IPS-18a (cell line): ENCODE measurements around the gene SMYD3.

ENCODE experiments used
- H3K27ac ChIP-seq: one replicate; pipeline ENCODE4 v1.5.1; 2013; ENCODE audit warnings: low read length
- H3K27me3 ChIP-seq: one replicate; pipeline ENCODE4 v1.6.1; 2013; ENCODE audit warnings: mild to moderate bottlenecking, low read length; ENCODE audit not compliant: control insufficient read depth, insufficient read depth
- H3K36me3 ChIP-seq: one replicate; pipeline ENCODE4 v1.6.1; 2013; ENCODE audit warnings: low read depth, low read length; ENCODE audit not compliant: control insufficient read depth
- H3K4me1 ChIP-seq: one replicate; pipeline ENCODE4 v1.6.1; 2013; ENCODE audit warnings: low read depth, low read length; ENCODE audit not compliant: control insufficient read depth
- H3K4me3 ChIP-seq: one replicate; pipeline ENCODE4 v1.5.1; 2013; ENCODE audit warnings: low read length
- H3K9ac ChIP-seq: one replicate; pipeline ENCODE4 v1.6.1; 2013; ENCODE audit warnings: mild to moderate bottlenecking, low read length, moderate library complexity
- H3K9me3 ChIP-seq: one replicate; pipeline ENCODE4 v1.6.1; 2013; ENCODE audit warnings: low read depth, low read length; ENCODE audit not compliant: control insufficient read depth

SMYD3 gene

GRCh38 chr1:246491551-246492053 is 15.5 kb downstream of the SMYD3 start:
- H3K4me1 ChIP-seq: peaks cover 5% of the 10 kb centered on the region
- no peak overlapping the region for H3K9ac ChIP-seq
- H3K27ac ChIP-seq: no peak overlapping the region
- no peaks in the 10 kb centered on the region for H3K36me3 ChIP-seq
- no peaks in the 10 kb centered on the region for H3K27me3 ChIP-seq
- H3K4me3 ChIP-seq: no peak overlapping the region
- no peaks in the 10 kb centered on the region for H3K9me3 ChIP-seq

DNA sequence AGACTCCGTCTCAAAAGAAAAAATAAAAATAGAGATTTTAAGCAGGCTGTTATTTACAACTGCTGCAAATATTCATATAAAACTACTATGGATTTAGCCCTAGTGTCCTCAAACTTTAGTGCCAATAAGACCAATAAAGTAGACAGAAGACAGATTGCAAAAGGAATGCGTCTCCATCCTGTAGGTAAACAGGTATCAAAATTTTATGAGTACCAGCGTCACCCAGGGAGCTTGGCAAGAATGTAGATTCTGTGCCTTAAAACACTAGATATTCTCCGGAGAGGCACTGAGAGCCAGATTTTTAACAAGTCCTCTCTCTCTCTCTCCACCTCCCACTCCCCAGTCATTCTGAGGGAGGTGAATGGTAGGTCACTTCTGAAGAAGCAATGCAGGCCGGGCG is 18.4 kb downstream of the SMYD3 start:
- Histone ChIP-seq H3K4me1 (peaks cover 5% of the 10 kb centered on the region), H3K36me3 (no peaks in the 10 kb centered on the region), H3K9me3 (no peaks in the 10 kb centered on the region), H3K27me3 (no peaks in the 10 kb centered on the region), H3K4me3 (no peak overlapping the region), H3K9ac (no peak overlapping the region), H3K27ac (no peak overlapping the region)

- no peak overlapping the region for H3K9ac ChIP-seq
- no peak overlapping the region for H3K4me3 ChIP-seq
- no peaks in the 10 kb centered on the region for H3K27me3 ChIP-seq
- no peaks in the 10 kb centered on the region for H3K36me3 ChIP-seq
- no peaks in the 10 kb centered on the region for H3K4me1 ChIP-seq
- H3K9me3 ChIP-seq: no peaks in the 10 kb centered on the region
- H3K27ac ChIP-seq: no peak overlapping the region
Observed at GRCh38 chr1:246483569-246483933, 23.5 kb downstream of the SMYD3 start.

GRCh38 chr1:246482805-246483568 is 24.1 kb downstream of the SMYD3 start:
- H3K9me3 ChIP-seq: no peaks in the 10 kb centered on the region
- H3K36me3 ChIP-seq: no peaks in the 10 kb centered on the region
- H3K9ac ChIP-seq: no peak overlapping the region
- H3K27me3 ChIP-seq: no peaks in the 10 kb centered on the region
- H3K4me1 ChIP-seq: no peaks in the 10 kb centered on the region
- H3K27ac ChIP-seq: no peak overlapping the region
- no peak overlapping the region for H3K4me3 ChIP-seq

DNA sequence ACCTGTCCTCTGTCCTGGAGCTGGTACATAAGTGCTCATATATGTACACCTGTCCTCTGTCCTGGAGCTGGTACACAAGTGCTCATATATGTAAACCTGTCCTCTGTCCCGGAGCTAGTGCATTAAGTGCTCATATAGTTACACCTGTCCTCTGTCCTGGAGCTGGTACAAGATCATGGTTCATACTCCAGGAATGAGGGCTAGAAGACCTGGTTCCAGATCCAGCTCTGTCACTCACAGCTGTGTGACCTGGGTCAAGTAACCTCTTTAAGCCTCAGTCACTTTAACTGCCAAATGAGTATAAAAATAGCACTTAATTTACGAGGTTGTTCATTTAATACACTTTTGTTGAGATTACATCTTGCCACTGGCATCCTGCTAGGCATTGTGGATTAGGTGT is 28.0 kb downstream of the SMYD3 start:
- Histone ChIP-seq H3K27ac (no peak overlapping the region), H3K9ac (no peak overlapping the region), H3K36me3 (no peaks in the 10 kb centered on the region), H3K4me3 (no peak overlapping the region), H3K27me3 (no peaks in the 10 kb centered on the region), H3K9me3 (no peaks in the 10 kb centered on the region), H3K4me1 (no peaks in the 10 kb centered on the region)

GRCh38 chr1:246477634-246478033 is 29.4 kb downstream of the SMYD3 start:
- Histone ChIP-seq H3K27me3 (no peaks in the 10 kb centered on the region), H3K9ac (no peak overlapping the region), H3K4me1 (no peaks in the 10 kb centered on the region), H3K4me3 (no peak overlapping the region), H3K27ac (no peak overlapping the region), H3K36me3 (no peaks in the 10 kb centered on the region), H3K9me3 (no peaks in the 10 kb centered on the region)

GRCh38 chr1:246476771-246477170 is 30.3 kb downstream of the SMYD3 start:
- Histone ChIP-seq H3K27me3 (no peaks in the 10 kb centered on the region), H3K9ac (no peak overlapping the region), H3K36me3 (no peaks in the 10 kb centered on the region), H3K4me1 (no peaks in the 10 kb centered on the region), H3K27ac (no peak overlapping the region), H3K4me3 (no peak overlapping the region), H3K9me3 (no peaks in the 10 kb centered on the region)

DNA sequence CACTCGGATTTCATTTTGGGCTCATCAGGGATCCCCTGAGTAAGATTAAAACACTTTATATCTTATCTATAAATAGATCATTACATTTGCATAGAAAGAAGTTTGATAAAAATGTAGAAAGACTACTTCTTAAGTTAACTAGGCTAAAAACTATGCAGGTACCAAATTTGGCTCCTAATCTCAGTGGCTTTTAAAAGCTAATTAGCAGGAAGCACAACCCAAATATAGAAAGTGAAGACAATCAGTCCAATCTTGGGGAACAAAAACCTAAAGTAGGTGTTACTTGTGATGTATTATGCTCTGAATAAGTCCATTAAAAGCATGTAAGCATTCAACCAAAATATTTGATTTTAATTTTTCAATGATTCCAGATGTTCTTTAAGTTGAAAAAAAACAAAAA is 35.4 kb downstream of the SMYD3 start:
- H3K27ac ChIP-seq: no peak overlapping the region
- H3K36me3 ChIP-seq: no peaks in the 10 kb centered on the region
- H3K9ac ChIP-seq: no peak overlapping the region
- H3K4me1 ChIP-seq: no peaks in the 10 kb centered on the region
- no peaks in the 10 kb centered on the region for H3K27me3 ChIP-seq
- H3K4me3 ChIP-seq: no peak overlapping the region
- no peaks in the 10 kb centered on the region for H3K9me3 ChIP-seq

GRCh38 chr1:246470585-246470984 is 36.5 kb downstream of the SMYD3 start:
- no peaks in the 10 kb centered on the region for H3K36me3 ChIP-seq
- no peaks in the 10 kb centered on the region for H3K4me1 ChIP-seq
- no peak overlapping the region for H3K4me3 ChIP-seq

DNA sequence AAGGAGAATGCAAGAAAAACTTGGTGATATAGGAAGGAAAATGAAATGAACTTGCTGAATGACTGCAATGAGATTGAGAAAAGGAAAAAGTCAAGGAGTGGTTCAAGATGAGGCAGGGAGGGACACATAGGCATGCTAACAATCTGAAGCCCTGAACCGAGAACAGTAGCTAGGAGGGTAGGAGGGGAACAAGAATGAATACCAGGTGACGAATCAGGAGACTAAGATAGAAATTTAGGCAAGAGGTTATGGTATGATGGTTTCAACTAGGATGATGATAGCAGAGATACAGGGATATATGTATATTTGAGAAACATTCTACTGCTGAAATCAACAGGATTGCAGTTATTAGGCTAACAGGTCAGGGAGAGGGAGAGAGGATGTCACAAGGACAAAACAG is 44.1 kb downstream of the SMYD3 start:
- H3K36me3 ChIP-seq: no peaks in the 10 kb centered on the region
- no peak overlapping the region for H3K9ac ChIP-seq
- H3K4me3 ChIP-seq: no peak overlapping the region
- no peaks in the 10 kb centered on the region for H3K9me3 ChIP-seq
- no peaks in the 10 kb centered on the region for H3K4me1 ChIP-seq
- no peaks in the 10 kb centered on the region for H3K27me3 ChIP-seq
- H3K27ac ChIP-seq: no peak overlapping the region

More at GRCh38 chr1:246470585-246470984, 36.5 kb downstream of the SMYD3 start:
- no peak overlapping the region for H3K27ac ChIP-seq
- no peaks in the 10 kb centered on the region for H3K27me3 ChIP-seq
- H3K9ac ChIP-seq: no peak overlapping the region
- no peaks in the 10 kb centered on the region for H3K9me3 ChIP-seq

GRCh38 chr1:246460406-246460805 is 46.7 kb downstream of the SMYD3 start:
- no peaks in the 10 kb centered on the region for H3K4me1 ChIP-seq
- no peak overlapping the region for H3K27ac ChIP-seq
- no peaks in the 10 kb centered on the region for H3K9me3 ChIP-seq
- H3K27me3 ChIP-seq: no peaks in the 10 kb centered on the region
- H3K36me3 ChIP-seq: no peaks in the 10 kb centered on the region
- H3K4me3 ChIP-seq: no peak overlapping the region
- no peak overlapping the region for H3K9ac ChIP-seq

- no peak overlapping the region for H3K27ac ChIP-seq
- H3K36me3 ChIP-seq: no peaks in the 10 kb centered on the region
- no peak overlapping the region for H3K4me3 ChIP-seq
- H3K27me3 ChIP-seq: no peaks in the 10 kb centered on the region
- no peaks in the 10 kb centered on the region for H3K9me3 ChIP-seq
- H3K9ac ChIP-seq: no peak overlapping the region
- no peaks in the 10 kb centered on the region for H3K4me1 ChIP-seq
Observed at GRCh38 chr1:246459221-246459620, 47.9 kb downstream of the SMYD3 start.
